Activated CD4-positive, alpha-beta memory T cell treated with anti-CD3 and anti-CD28 coated beads for 36 hours (primary cell): ENCODE measurements around the gene SUSD4. TPM values are rescaled to one million over a fixed set of nuclear protein-coding genes. Genes with fewer than 3 reads are reported as not detected.

Experiments used
- CTCF ChIA-PET: fragments of 350-600 bp; sonication (Branson Sonifier 250); formaldehyde crosslinking; loops from one replicate; lab custom pipeline; 2021; ENCODE audit warnings: antibody characterized with exemption, inconsistent platforms; lab: Charles Lee
- POLR2A ChIA-PET: fragments of 350-600 bp; sonication (Branson Sonifier 250); formaldehyde crosslinking; loops from one replicate; lab custom pipeline; 2021; ENCODE audit warnings: antibody characterized with exemption; lab: Charles Lee
- DNase-seq: peaks from one replicate; pipeline ENCODE4 v3.0.0-alpha.2; 2020
- H3K27ac Mint-ChIP-seq: one replicate; pipeline ENCODE4 v1.8.0; 2021; ENCODE audit warnings: mixed read lengths
- H3K27me3 Mint-ChIP-seq: one replicate; pipeline ENCODE4 v1.8.0; 2021; ENCODE audit warnings: mixed read lengths
- H3K36me3 Mint-ChIP-seq: one replicate; pipeline ENCODE4 v1.8.0; 2021; ENCODE audit warnings: mixed read lengths
- H3K4me1 Mint-ChIP-seq: one replicate; pipeline ENCODE4 v1.8.0; 2021; ENCODE audit warnings: low read depth, mixed read lengths
- H3K4me3 Mint-ChIP-seq: one replicate; pipeline ENCODE4 v1.8.0; 2021; ENCODE audit warnings: mild to moderate bottlenecking, mixed read lengths
- H3K9me3 Mint-ChIP-seq: one replicate; pipeline ENCODE4 v1.8.0; 2021; ENCODE audit warnings: mixed read lengths
- intact Hi-C: fragments of 100-400 bp; cut with micrococcal nuclease; formaldehyde crosslinking; loops from one replicate; pipeline ENCODE4 v1.15.1; 2023
- total RNA-seq, 2 experiments: library from RNA; stranded (reverse); gene quantifications; one replicate each; pipeline ENCODE4 v1.2.3, GENCODE V29; 2021

Gene SUSD4
- total RNA-seq, 2 experiments from 2014 or later = 0.82 to 0.83 TPM

- H3K9me3 Mint-ChIP-seq = no peaks in the 10 kb centered on the region
- peak overlapping the region; percentile 55 for H3K27ac Mint-ChIP-seq
- H3K27me3 Mint-ChIP-seq = no peaks in the 10 kb centered on the region
- DNase-seq = peak; percentile 57
- intact Hi-C loops = loop anchor here (1.0 to 5.0 kb wide), 3 partner anchors 14 to 88 kb away; partner anchors contain the start of gene TLR5
- ChIA-PET POLR2A (interaction anchor here (1.0 kb wide), 1 partner anchor 41 kb away, joined by 3 read pairs; no protein-coding TSS in a partner anchor), CTCF (interaction anchor here (1.0 to 2.1 kb wide), 5 partner anchors 14 to 107 kb away, joined by 3 to 8 read pairs (median 3); no protein-coding TSS in a partner anchor)
- peak overlapping the region; percentile 0 for H3K4me3 Mint-ChIP-seq
- no peaks in the 10 kb centered on the region for H3K36me3 Mint-ChIP-seq
- peaks cover 55% of the 10 kb centered on the region for H3K4me1 Mint-ChIP-seq
These were observed 133.7 kb downstream of the SUSD4 start for GRCh38 chr1:223230161-223230881.

DNA sequence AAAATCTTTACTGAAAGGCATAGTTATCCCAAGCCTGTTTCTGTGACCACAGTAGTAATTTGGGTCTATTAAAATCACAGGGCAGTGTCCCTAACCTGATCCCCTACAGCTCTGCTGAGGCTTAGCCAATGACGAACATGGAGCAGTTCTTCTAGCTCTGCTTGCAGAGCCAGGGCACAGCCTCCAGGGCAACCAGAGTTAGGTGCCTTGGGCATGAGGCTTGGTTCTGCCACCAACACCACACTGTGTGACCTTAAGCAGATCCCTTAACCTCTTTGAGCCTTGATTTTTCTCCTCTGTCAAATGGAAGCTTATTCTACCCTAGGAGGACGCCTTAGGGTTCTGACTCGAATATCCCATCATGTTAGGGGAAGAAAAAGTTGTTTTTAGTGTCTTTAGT, 134.2 kb downstream of the SUSD4 start:
- H3K4me3 Mint-ChIP-seq = no peak overlapping the region
- POLR2A ChIA-PET = interaction anchor here (1.0 kb wide), 1 partner anchor 40 kb away, joined by 3 read pairs; no protein-coding TSS in a partner anchor
- H3K27me3 Mint-ChIP-seq = no peaks in the 10 kb centered on the region
- intact Hi-C loops = loop anchor here (1.0 to 5.0 kb wide), 3 partner anchors 15 to 87 kb away; partner anchors contain the start of gene TLR5
- H3K27ac Mint-ChIP-seq = peak overlapping the region; percentile 55
- H3K36me3 Mint-ChIP-seq = no peaks in the 10 kb centered on the region
- CTCF ChIA-PET = interaction anchor here (1.0 to 2.1 kb wide), 5 partner anchors 15 to 106 kb away, joined by 3 to 8 read pairs (median 3); no protein-coding TSS in a partner anchor
- H3K4me1 Mint-ChIP-seq = peaks cover 53% of the 10 kb centered on the region
- H3K9me3 Mint-ChIP-seq = no peaks in the 10 kb centered on the region
- DNase-seq = no peak

GRCh38 chr1:223228931-223229528, 134.9 kb downstream of the SUSD4 start:
- H3K9me3 Mint-ChIP-seq = no peaks in the 10 kb centered on the region
- no peaks in the 10 kb centered on the region for H3K36me3 Mint-ChIP-seq
- no peak for DNase-seq
- H3K4me3 Mint-ChIP-seq = no peak overlapping the region
- intact Hi-C loops = no loop called here
- peaks cover 46% of the 10 kb centered on the region for H3K4me1 Mint-ChIP-seq
- CTCF ChIA-PET = interaction anchor here (1.2 to 2.1 kb wide), 4 partner anchors 16 to 105 kb away, joined by 3 to 8 read pairs (median 3); no protein-coding TSS in a partner anchor
- no peak overlapping the region for H3K27ac Mint-ChIP-seq
- POLR2A ChIA-PET = no interaction called here
- H3K27me3 Mint-ChIP-seq = no peaks in the 10 kb centered on the region

- no peak for DNase-seq
- H3K27ac Mint-ChIP-seq = no peak overlapping the region
- POLR2A ChIA-PET = no interaction called here
- H3K4me3 Mint-ChIP-seq = no peak overlapping the region
- H3K36me3 Mint-ChIP-seq = no peaks in the 10 kb centered on the region
- H3K9me3 Mint-ChIP-seq = no peaks in the 10 kb centered on the region
- CTCF ChIA-PET = interaction anchor here (0.8 to 1.5 kb wide), 2 partner anchors 94 to 104 kb away, joined by 3 read pairs; no protein-coding TSS in a partner anchor
- H3K27me3 Mint-ChIP-seq = no peaks in the 10 kb centered on the region
- peaks cover 38% of the 10 kb centered on the region for H3K4me1 Mint-ChIP-seq
- intact Hi-C loops = no loop called here
These were observed 135.8 kb downstream of the SUSD4 start for GRCh38 chr1:223228201-223228600.

DNA sequence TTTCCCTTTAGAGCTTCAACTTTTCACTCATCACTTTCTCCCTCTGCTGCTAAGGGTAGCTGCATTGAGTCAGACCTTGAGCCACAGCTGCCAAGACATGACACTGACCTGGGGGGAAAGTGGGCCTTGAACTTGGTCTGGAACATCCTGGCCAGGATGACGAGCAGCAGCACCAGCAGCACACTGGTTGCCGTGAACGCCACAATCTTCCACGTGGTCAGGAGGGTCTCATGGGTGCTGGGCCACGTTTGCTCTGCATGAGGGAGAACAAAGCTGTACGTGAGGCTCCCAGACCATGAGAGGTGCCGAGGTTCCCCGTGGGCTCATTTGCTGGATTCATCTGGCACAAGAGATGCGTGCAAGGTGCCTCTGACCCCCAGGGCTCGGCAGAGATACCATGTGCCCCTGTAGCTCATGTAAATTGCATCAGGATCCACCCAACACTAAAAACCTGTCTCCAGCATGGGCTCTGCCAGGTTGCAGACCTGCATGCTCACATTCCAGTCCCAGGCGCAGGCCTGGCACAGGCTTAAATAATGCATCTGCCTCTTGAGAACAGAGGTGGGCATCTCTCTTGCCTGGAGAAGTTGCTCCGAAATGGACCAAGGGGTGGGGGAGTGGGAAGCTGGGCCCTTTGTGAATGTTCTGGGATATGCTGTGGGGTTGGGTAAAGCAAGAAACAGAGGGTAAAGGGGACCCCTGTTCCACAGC, 136.3 kb downstream of the SUSD4 start:
- intact Hi-C loops = no loop called here
- no peaks in the 10 kb centered on the region for H3K36me3 Mint-ChIP-seq
- no peaks in the 10 kb centered on the region for H3K27me3 Mint-ChIP-seq
- ChIA-PET POLR2A (no interaction called here), CTCF (interaction anchor here (0.8 to 1.5 kb wide), 2 partner anchors 94 to 104 kb away, joined by 3 read pairs; no protein-coding TSS in a partner anchor)
- H3K27ac Mint-ChIP-seq = no peak overlapping the region
- no peak overlapping the region for H3K4me3 Mint-ChIP-seq
- H3K9me3 Mint-ChIP-seq = no peaks in the 10 kb centered on the region
- peaks cover 33% of the 10 kb centered on the region for H3K4me1 Mint-ChIP-seq
- no peak for DNase-seq

DNA sequence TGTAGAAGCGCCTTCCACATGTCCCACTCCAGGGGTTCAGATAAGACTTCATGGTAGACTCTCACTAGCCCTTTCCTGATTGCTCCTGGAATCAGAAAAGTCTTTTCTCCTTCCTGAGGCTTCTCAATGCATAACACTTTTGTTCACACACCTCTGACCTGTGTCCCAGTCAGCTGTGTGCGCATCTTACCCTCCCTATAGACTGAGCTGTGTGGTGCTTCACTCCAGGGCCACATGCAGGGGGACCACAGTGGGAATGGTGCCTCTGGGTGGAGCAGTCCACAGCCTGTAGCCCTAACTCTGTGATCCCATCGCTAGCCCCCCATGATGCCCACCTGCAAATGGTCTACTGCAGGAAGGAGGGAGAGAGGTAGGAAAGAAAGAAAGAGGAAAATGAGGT, 136.9 kb downstream of the SUSD4 start:
- ChIA-PET POLR2A (no interaction called here), CTCF (interaction anchor here (0.8 to 1.5 kb wide), 2 partner anchors 93 to 103 kb away, joined by 3 read pairs; no protein-coding TSS in a partner anchor)
- no peak overlapping the region for H3K4me3 Mint-ChIP-seq
- no peaks in the 10 kb centered on the region for H3K36me3 Mint-ChIP-seq
- no peak for DNase-seq
- peaks cover 31% of the 10 kb centered on the region for H3K4me1 Mint-ChIP-seq
- no peak overlapping the region for H3K27ac Mint-ChIP-seq
- no peaks in the 10 kb centered on the region for H3K27me3 Mint-ChIP-seq
- no peaks in the 10 kb centered on the region for H3K9me3 Mint-ChIP-seq
- intact Hi-C loops = no loop called here

- H3K27ac Mint-ChIP-seq = no peak overlapping the region
- intact Hi-C loops = no loop called here
- no peaks in the 10 kb centered on the region for H3K36me3 Mint-ChIP-seq
- no peak overlapping the region for H3K4me3 Mint-ChIP-seq
- CTCF ChIA-PET = no interaction called here
- POLR2A ChIA-PET = no interaction called here
- H3K4me1 Mint-ChIP-seq = peaks cover 26% of the 10 kb centered on the region
- H3K9me3 Mint-ChIP-seq = no peaks in the 10 kb centered on the region
- DNase-seq = no peak
- H3K27me3 Mint-ChIP-seq = no peaks in the 10 kb centered on the region
These were observed 137.7 kb downstream of the SUSD4 start for GRCh38 chr1:223226271-223226670.

DNA sequence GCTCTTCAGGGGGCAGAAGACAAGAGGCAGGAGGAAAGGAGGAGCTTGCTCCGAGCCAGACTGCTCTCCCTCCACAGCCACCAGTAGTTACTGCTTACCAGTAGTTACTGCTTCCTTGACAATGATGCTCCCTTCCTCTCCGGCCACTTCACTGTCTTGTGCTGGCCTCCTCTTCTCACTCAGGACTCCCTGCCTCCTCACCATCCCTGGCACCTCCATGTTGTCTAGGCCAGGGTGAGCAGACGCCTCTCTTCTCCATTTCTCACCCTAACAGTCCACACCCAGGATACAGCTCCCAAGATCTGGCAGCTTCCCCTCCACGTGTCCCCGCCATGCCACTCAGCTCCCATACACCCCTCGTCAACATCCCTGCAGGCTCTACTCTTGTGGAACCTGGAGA, 138.5 kb downstream of the SUSD4 start:
- intact Hi-C loops = no loop called here
- peaks cover 4% of the 10 kb centered on the region for H3K36me3 Mint-ChIP-seq
- no peaks in the 10 kb centered on the region for H3K9me3 Mint-ChIP-seq
- H3K4me3 Mint-ChIP-seq = no peak overlapping the region
- H3K27ac Mint-ChIP-seq = no peak overlapping the region
- CTCF ChIA-PET = no interaction called here
- POLR2A ChIA-PET = no interaction called here
- DNase-seq = no peak
- H3K27me3 Mint-ChIP-seq = no peaks in the 10 kb centered on the region
- H3K4me1 Mint-ChIP-seq = peaks cover 18% of the 10 kb centered on the region

DNA sequence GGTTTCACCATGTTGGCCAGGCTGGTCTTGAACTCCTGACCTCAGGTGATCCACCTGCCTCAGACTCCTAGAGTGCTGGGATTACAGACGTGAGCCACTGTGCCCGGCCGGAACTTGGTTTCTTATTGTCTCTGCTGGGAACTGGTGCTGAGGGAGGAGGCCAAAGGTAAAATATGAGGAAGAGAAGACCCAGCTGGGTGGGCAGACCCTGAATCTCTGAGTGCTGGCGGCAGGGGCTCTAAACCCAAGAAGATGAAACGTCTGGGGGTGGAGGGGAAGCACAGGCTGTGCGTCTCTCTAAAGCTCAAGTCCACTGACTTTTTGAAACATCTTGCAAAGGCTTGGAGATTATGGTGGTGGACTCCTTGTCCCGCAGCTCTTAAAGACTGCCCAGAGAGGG, 138.9 kb downstream of the SUSD4 start:
- ChIA-PET CTCF (no interaction called here), POLR2A (no interaction called here)
- H3K36me3 Mint-ChIP-seq = peaks cover 4% of the 10 kb centered on the region
- H3K4me1 Mint-ChIP-seq = peaks cover 14% of the 10 kb centered on the region
- no peak overlapping the region for H3K4me3 Mint-ChIP-seq
- no peak overlapping the region for H3K27ac Mint-ChIP-seq
- DNase-seq = no peak
- no peaks in the 10 kb centered on the region for H3K27me3 Mint-ChIP-seq
- H3K9me3 Mint-ChIP-seq = peaks cover 2% of the 10 kb centered on the region
- intact Hi-C loops = no loop called here

GRCh38 chr1:223224465-223224864, 139.5 kb downstream of the SUSD4 start:
- Mint-ChIP-seq H3K36me3 (peaks cover 4% of the 10 kb centered on the region), H3K4me1 (peaks cover 8% of the 10 kb centered on the region), H3K27me3 (no peaks in the 10 kb centered on the region), H3K27ac (no peak overlapping the region), H3K4me3 (no peak overlapping the region), H3K9me3 (peaks cover 8% of the 10 kb centered on the region)
- intact Hi-C loops = no loop called here
- POLR2A ChIA-PET = no interaction called here
- DNase-seq = no peak
- CTCF ChIA-PET = no interaction called here

GRCh38 chr1:223223091-223223995, 140.6 kb downstream of the SUSD4 start:
- intact Hi-C loops = no loop called here
- Mint-ChIP-seq H3K4me3 (no peak overlapping the region), H3K27me3 (no peaks in the 10 kb centered on the region), H3K36me3 (peaks cover 4% of the 10 kb centered on the region), H3K27ac (no peak overlapping the region), H3K4me1 (no peaks in the 10 kb centered on the region), H3K9me3 (peaks cover 16% of the 10 kb centered on the region)
- CTCF ChIA-PET = no interaction called here
- DNase-seq = no peak
- POLR2A ChIA-PET = no interaction called here
